EH (cell line): ENCODE data around the gene PRKN.
"Not testable (repeated sequence)": the region's sequence is repeated elsewhere in the genome, so short reads cannot be mapped to it uniquely, and the experiment has no call there.

ENCODE experiments used
- DNase-seq: peaks from one replicate; pipeline ENCODE4 v3.0.0-alpha.2; 2015; ENCODE audit warnings: low read depth

PRKN gene

GRCh38 chr6:161838306-161839035 is 889.1 kb downstream of the PRKN start:
- DNase-seq, result no peak

GRCh38 chr6:161837854-161838253 is 889.7 kb downstream of the PRKN start:
- DNase-seq, result no peak

- no peak for DNase-seq
Observed at GRCh38 chr6:161837449-161837735, 890.2 kb downstream of the PRKN start.

GRCh38 chr6:161836643-161837448 is 890.7 kb downstream of the PRKN start:
- no peak for DNase-seq

GRCh38 chr6:161835500-161836215 is 891.9 kb downstream of the PRKN start:
- no peak for DNase-seq

GRCh38 chr6:161834426-161834825 is 893.1 kb downstream of the PRKN start:
- no peak for DNase-seq

GRCh38 chr6:161833099-161833860 is 894.3 kb downstream of the PRKN start:
- DNase-seq, result no peak

GRCh38 chr6:161832622-161833021 is 894.9 kb downstream of the PRKN start:
- no peak for DNase-seq

GRCh38 chr6:161830866-161831616 is 896.5 kb downstream of the PRKN start:
- DNase-seq, result no peak

GRCh38 chr6:161829291-161829729 is 898.3 kb downstream of the PRKN start:
- DNase-seq, result no peak

GRCh38 chr6:161828355-161828754 is 899.2 kb downstream of the PRKN start:
- no peak for DNase-seq

GRCh38 chr6:161826512-161826911 is 901.1 kb downstream of the PRKN start:
- no peak for DNase-seq

- not testable (repeated sequence) for DNase-seq
Observed at GRCh38 chr6:161822204-161822603, 905.4 kb downstream of the PRKN start.

- DNase-seq, result no peak
Observed at GRCh38 chr6:161817881-161818280, 909.7 kb downstream of the PRKN start.

GRCh38 chr6:161815965-161816364 is 911.6 kb downstream of the PRKN start:
- no peak for DNase-seq

- no peak for DNase-seq
Observed at GRCh38 chr6:161813156-161813555, 914.4 kb downstream of the PRKN start.

GRCh38 chr6:161809971-161810370 is 917.6 kb downstream of the PRKN start:
- no peak for DNase-seq

- no peak for DNase-seq
Observed at GRCh38 chr6:161804838-161805237, 922.7 kb downstream of the PRKN start.

- DNase-seq, result no peak
Observed at GRCh38 chr6:161803131-161803530, 924.4 kb downstream of the PRKN start.

- DNase-seq, result no peak
Observed at GRCh38 chr6:161802231-161802630, 925.3 kb downstream of the PRKN start.

GRCh38 chr6:161798844-161799394 is 928.6 kb downstream of the PRKN start:
- DNase-seq, result no peak
